ENCODE data around the gene RPF1.

RPF1 gene

DNA sequence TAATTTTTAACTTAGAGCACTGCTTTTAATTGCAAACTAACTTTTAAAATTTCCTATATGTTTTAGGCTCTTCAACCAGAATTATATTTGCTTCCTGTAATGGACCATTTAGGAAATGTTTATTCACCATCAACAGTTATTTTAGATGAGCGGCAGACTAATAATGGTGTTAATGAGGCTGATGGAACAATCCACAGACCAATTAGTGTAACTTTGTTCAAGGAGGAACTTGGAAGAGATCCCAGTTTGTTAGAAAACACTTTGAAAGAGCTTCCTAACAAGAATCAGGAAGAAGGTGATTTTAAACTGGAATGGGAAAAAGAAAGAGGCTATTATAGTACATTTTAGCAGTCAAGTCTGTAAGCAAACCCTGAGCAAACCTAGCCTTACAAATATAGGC is 46.7 kb downstream of the RPF1 start:
- no peaks in the 10 kb centered on the region for H3K4me1 ChIP-seq (ENCODE audit: control insufficient read depth, insufficient read depth, low read length)
- no peaks in the 10 kb centered on the region for H3K9me3 ChIP-seq (ENCODE audit: control insufficient read depth, low read length)
- H3K36me3 ChIP-seq (ENCODE audit: control insufficient read depth, insufficient read depth, low read length): no peaks in the 10 kb centered on the region
- H3K27me3 ChIP-seq (ENCODE audit: control insufficient read depth, insufficient read depth, low read length): no peaks in the 10 kb centered on the region
- H3K4me3 ChIP-seq (ENCODE audit: low read length): no peak overlapping the region
- no peak overlapping the region for H3K9ac ChIP-seq (ENCODE audit: low read length)

- no peak overlapping the region for H3K4me3 ChIP-seq (ENCODE audit: low read length)
- no peaks in the 10 kb centered on the region for H3K36me3 ChIP-seq (ENCODE audit: control insufficient read depth, insufficient read depth, low read length)
- no peaks in the 10 kb centered on the region for H3K4me1 ChIP-seq (ENCODE audit: control insufficient read depth, insufficient read depth, low read length)
- no peaks in the 10 kb centered on the region for H3K27me3 ChIP-seq (ENCODE audit: control insufficient read depth, insufficient read depth, low read length)
- no peak overlapping the region for H3K9ac ChIP-seq (ENCODE audit: low read length)
- H3K9me3 ChIP-seq (ENCODE audit: control insufficient read depth, low read length): no peaks in the 10 kb centered on the region
Observed at GRCh38 chr1:84538599-84538998, 59.5 kb downstream of the RPF1 start.

GRCh38 chr1:84539972-84540371 is 60.9 kb downstream of the RPF1 start:
- no peaks in the 10 kb centered on the region for H3K36me3 ChIP-seq (ENCODE audit: control insufficient read depth, insufficient read depth, low read length)
- H3K27me3 ChIP-seq (ENCODE audit: control insufficient read depth, insufficient read depth, low read length): no peaks in the 10 kb centered on the region
- no peak overlapping the region for H3K9ac ChIP-seq (ENCODE audit: low read length)
- H3K4me3 ChIP-seq (ENCODE audit: low read length): no peak overlapping the region
- H3K4me1 ChIP-seq (ENCODE audit: control insufficient read depth, insufficient read depth, low read length): no peaks in the 10 kb centered on the region
- H3K9me3 ChIP-seq (ENCODE audit: control insufficient read depth, low read length): no peaks in the 10 kb centered on the region

- no peak overlapping the region for H3K4me3 ChIP-seq (ENCODE audit: low read length)
- no peaks in the 10 kb centered on the region for H3K9me3 ChIP-seq (ENCODE audit: control insufficient read depth, low read length)
- no peaks in the 10 kb centered on the region for H3K36me3 ChIP-seq (ENCODE audit: control insufficient read depth, insufficient read depth, low read length)
- H3K27me3 ChIP-seq (ENCODE audit: control insufficient read depth, insufficient read depth, low read length): no peaks in the 10 kb centered on the region
- H3K9ac ChIP-seq (ENCODE audit: low read length): no peak overlapping the region
- H3K4me1 ChIP-seq (ENCODE audit: control insufficient read depth, insufficient read depth, low read length): no peaks in the 10 kb centered on the region
Observed at GRCh38 chr1:84540759-84541158, 61.7 kb downstream of the RPF1 start.

DNA sequence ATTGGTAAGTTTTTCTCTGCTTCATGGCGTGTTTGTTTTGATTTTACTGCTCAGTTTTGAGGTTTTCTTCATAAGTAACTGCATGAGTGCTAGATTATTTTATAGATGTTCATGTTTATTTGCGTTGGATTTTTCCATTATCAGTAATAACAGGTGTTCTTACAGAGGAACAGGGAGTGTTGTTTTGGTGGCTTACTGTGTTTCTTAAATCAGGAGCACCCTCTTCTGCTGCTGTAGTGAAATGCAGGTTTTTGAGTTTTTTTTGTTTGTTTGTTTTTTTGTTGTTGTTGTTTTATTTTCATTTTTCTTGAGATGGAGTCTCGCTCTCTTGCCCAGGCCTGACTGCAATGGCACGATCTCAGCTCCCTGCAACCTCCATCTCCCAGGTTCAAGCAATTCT is 62.6 kb downstream of the RPF1 start:
- Histone ChIP-seq H3K4me1 (ENCODE audit: control insufficient read depth, insufficient read depth, low read length) (no peaks in the 10 kb centered on the region), H3K9me3 (ENCODE audit: control insufficient read depth, low read length) (no peaks in the 10 kb centered on the region), H3K36me3 (ENCODE audit: control insufficient read depth, insufficient read depth, low read length) (no peaks in the 10 kb centered on the region), H3K9ac (ENCODE audit: low read length) (no peak overlapping the region), H3K27me3 (ENCODE audit: control insufficient read depth, insufficient read depth, low read length) (no peaks in the 10 kb centered on the region), H3K4me3 (ENCODE audit: low read length) (no peak overlapping the region)
